IPS-NIHi7 (cell line): Measurements from ENCODE around the gene NHERF1.

Source experiments
- DNase-seq: peaks from one replicate; pipeline ENCODE4 v3.0.0; 2012; ENCODE audit warnings: mixed read lengths; ENCODE audit errors: extremely low spot score

NHERF1 gene

GRCh38 chr17:74732042-74732867 is 16.2 kb upstream of the NHERF1 start:
- DNase-seq: no peak

DNA sequence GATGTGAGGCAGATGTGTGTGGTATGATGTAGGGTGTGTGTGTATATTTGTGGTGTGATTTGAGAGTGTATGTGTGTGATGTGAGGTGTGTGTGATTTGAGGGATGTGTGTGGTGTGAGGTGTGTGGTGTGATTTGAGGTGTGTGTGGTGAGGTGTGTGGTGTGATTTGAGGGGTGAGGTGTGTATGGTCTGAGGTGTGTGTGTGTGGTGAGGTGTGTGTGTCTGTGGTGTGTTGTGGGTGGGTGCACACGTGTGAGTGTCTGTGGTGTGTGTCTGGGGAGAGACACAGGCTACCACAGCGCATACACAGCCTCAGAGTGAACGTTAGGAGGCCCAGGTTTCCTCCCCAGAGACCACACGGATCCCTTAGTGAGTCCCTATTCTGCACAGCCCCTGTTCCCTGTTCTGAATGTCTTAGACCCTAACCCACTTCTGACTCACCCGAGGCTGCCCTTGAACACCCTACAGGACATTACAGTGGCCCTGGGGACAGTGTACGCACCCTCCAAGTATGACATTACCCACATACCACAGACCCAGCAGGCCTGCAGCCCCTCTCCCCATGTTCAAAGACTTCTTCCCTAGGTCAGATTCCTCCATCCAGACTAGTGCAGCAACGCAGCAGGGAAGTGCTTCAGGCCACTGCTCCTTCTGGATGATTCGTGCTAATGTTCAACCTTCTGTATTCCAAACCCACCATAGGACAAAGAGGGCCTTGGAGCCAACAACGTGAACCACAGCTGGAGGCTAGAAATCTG is 14.9 kb upstream of the NHERF1 start:
- no peak for DNase-seq

- no peak for DNase-seq
These were observed 14.2 kb upstream of the NHERF1 start for GRCh38 chr17:74734256-74734655.

DNA sequence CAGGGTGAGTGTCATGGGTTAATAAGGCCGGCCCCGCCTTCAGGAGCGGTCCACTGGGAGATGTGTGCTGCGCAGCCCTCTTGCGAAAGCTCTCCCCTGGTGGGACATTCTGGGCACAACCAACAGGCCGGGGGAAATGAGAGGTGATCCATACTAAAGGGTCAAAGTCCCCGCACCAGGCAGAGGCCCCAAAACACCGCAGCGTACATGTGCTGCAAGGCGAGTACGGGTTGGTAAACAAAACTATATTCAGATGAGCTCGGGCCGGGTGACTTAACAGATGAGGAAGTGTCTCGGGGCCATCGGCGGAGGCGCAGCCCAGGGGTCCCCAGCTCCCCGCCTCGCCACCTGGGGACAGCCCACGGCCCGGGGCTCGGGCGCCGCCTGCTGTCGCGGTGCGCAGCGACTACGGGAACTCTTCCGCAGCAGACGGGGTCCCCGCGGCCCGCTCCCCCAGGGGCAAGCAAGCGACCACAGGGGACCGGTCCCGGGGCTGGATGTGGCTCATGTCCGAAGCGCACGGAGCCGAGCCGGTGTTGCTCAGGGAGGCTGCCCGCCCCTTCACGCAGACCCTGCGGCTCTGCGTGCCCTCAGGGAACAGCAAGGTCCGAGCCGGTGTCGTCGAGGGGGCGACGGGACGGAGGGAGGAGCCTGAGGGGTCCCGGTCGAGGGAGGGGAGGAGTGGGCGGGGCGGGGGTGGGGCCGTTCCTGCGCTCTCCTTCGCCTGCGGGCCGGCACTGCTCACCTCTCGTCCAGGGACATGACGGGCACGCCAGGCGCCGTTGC is 11.7 kb upstream of the NHERF1 start, which contains the start of gene RAB37:
Gene RAB37 (plus strand): TSS at position 744 of the 786 bp plus-strand sequence. CDS start 17 bp downstream, at position 761.
- peak; percentile 82 for DNase-seq

- DNase-seq: peak; percentile 76
These were observed 11.0 kb upstream of the NHERF1 start for GRCh38 chr17:74737299-74738050.

GRCh38 chr17:74738051-74738996 is 10.1 kb upstream of the NHERF1 start:
- DNase-seq: no peak

GRCh38 chr17:74739227-74739831 is 9.1 kb upstream of the NHERF1 start:
- DNase-seq: no peak

DNA sequence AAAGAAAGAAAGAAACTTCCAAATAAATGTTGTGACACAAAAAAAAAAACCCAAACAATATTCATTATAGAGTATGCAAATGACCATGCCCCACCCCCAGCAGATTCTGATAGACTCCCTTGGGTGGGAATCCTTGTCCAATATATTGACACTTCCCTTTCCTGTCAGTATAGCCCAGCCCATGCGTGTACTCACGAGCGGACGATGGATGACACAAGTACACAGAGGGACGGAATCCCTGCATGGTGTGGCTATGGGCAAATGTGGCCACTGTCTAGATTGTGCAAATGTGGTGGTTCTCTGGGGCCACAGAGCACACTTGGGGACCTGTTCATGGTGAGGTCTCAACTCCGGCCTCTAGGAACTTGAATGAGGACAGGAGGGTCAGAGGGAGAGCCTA is 8.3 kb upstream of the NHERF1 start:
- no peak for DNase-seq

- DNase-seq: no peak
These were observed 7.6 kb upstream of the NHERF1 start for GRCh38 chr17:74740641-74741387.

DNA sequence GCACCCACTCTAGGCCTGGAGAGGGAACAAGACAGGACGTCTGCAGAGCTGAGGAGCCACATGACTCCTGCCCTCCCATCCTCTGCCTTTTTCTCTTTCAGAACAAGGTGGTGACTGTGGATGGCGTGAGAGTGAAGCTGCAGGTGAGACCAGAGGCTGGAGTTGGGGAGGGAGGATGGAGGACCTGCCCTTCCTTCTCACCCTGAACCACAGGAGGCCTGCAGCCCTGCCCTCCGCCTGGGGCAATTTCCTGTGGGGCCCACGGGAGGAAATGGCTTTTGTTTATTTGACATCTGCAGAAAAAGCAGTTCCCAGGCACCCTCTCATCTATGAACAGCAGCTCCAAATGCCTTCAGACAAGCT is 6.3 kb upstream of the NHERF1 start:
- DNase-seq: no peak

DNA sequence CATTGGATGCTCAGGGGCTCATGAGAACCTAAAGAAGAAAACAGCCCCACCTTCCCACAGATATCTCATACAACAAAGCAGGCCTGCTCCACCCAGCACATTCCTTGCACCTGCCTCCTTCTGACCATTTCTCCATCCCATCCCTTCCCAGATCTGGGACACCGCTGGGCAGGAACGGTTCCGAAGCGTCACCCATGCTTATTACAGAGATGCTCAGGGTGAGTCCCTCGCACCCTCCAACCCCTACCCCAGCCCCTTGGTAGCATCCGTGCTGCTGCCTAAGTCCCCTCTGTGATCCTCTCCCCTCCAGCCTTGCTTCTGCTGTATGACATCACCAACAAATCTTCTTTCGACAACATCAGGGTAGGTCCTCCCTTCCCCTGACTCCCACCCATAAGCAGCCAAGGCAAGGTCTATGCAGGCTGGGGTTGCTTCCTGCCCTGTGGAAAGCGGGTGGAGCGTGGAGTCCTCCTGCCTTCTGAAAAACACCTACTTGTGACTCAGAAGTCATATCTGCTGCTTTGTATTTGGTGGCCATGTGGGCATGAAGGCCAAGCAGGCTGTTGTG is 5.4 kb upstream of the NHERF1 start:
- DNase-seq: no peak

DNA sequence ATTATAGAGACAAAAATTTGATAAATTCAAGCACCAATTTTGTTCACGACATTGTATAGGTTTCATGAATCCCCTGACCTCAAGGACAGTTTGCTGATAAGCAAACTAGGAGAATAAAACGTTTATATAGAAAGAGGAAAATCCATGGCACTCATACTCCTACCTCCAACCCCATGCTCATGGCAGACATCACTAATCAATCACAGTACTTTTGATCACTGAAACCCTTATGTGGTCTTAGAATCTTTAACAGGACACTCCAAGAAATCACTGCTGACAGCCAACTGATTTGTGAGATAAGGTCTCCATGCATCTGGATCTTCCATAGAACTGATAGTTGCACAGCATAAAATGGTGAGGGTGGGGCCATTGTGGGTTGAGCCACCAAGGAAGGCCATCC is 4.7 kb upstream of the NHERF1 start:
- no peak for DNase-seq

GRCh38 chr17:74744349-74744713 is 4.1 kb upstream of the NHERF1 start:
- DNase-seq: no peak

GRCh38 chr17:74744714-74745547 is 3.5 kb upstream of the NHERF1 start:
- DNase-seq: peak; percentile 81

GRCh38 chr17:74745548-74746177 is 2.8 kb upstream of the NHERF1 start:
- no peak for DNase-seq

- DNase-seq: no peak
These were observed 2.1 kb upstream of the NHERF1 start for GRCh38 chr17:74746376-74746775.

DNA sequence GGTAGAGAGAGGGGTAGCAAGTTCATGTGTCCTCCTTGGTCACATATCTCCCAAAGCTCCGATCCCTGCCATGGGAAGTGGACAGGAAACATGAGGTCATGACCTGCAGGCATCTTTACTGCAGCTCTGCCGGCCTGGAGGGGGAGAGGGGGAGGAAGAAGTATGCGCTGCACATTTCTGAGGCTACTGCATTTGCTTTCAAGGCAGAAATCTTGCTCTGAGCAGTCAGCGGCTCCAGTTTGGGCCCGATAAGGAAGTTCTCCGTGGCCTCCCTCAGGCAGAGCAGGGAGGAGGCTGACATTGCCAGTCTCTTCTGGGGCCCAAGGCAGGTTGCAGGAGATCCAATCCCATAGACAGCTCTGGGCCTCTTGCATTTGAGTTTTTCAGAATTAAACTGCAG is 1.5 kb upstream of the NHERF1 start:
- no peak for DNase-seq

DNA sequence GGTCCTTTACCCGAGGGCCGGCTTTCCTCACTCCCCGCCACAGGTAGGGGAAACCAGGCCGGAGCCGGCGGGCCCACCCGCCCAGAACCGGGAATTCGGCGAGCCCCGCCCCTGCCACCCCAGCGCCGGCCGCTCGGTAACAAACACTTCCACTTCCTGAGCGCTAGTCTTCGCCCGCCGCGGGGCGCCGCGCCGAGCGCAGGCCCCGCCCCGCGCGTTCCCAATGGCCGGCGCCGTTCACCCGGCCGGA is 224 bp upstream of the NHERF1 start:
- DNase-seq: no peak
